Pancreas (tissue), 10 donors: ENCODE data around the gene WNT11. TPM values are rescaled to one million over a fixed set of nuclear protein-coding genes. Genes with fewer than 3 reads are reported as not detected.
A peak's percentile ranks its signal among the peaks of the same experiment; 100 is the strongest.

ENCODE experiments used
- ATAC-seq, 4 donors: fragments of 200-7000 bp; cut with Tn5 transposase; one replicate each; pipeline versions ENCODE4 v1.8.0 to v1.9.1; 2020; ENCODE audit warnings: mild to moderate bottlenecking in 4 of 4, moderate library complexity in 4 of 4
- DNase-seq, 6 donors: peaks; one replicate each; pipeline ENCODE4 v3.0.0-alpha.2; 2020
- FAIRE-seq: peaks from 2 replicates; lab custom pipeline; 2012; peaks lifted over from hg19 to GRCh38; lab: Jason Lieb, UNC
- H3K27ac ChIP-seq, 4 donors: fragments of 200-600 bp; sonication (generic); 1 replicate in 3 of 4; 2 replicates in 1 of 4; pipeline versions ENCODE4 v1.5.0 to v1.8.0; 2020
- H3K27me3 ChIP-seq, 4 donors: fragments of 200-600 bp; one replicate each; pipeline ENCODE4 v1.8.0; 2021
- H3K36me3 ChIP-seq, 3 donors: fragments of 200-600 bp; sonication (generic) in 1 of 3; one replicate each; pipeline versions ENCODE4 v1.5.0 to v1.8.0; 2020 to 2021
- H3K4me1 ChIP-seq, 3 donors: fragments of 200-600 bp; one replicate each; pipeline ENCODE4 v1.8.0; 2021
- H3K4me3 ChIP-seq, 4 donors: fragments of 200-600 bp; sonication (generic) in 2 of 4; one replicate each; pipeline versions ENCODE4 v1.5.0 to v1.8.0; 2020 to 2021
- H3K9me3 ChIP-seq, 4 donors: fragments of 200-600 bp; one replicate each; pipeline ENCODE4 v1.8.0; 2021
- CTCF ChIP-seq, 4 donors: fragments of 200-600 bp; sonication (generic) in 3 of 4; IDR thresholded peaks; one replicate each; pipeline versions ENCODE4 v1.5.0 to v1.8.0; 2021; ENCODE audit warnings: antibody characterized with exemption in 4 of 4
- WGBS, 2 donors: extraction: QIAGEN DNeasy Blood & Tissue Kit; methylation state at CpG; one replicate each; pipeline ENCODE4 v1.1.7; 2013; 5-methylcytosine and 5-hydroxymethylcytosine counted together
- intact Hi-C, 3 donors: fragments of 100-400 bp; cut with DNase I; formaldehyde crosslinking; loops; one replicate each; pipeline versions ENCODE4 v1.11.1 to v1.14.2; 2022
- polyA plus RNA-seq, 2 donors: library from polyadenylated mRNA; stranded (reverse); fragments of 200-250 nt; gene quantifications; one replicate each; pipeline ENCODE4 v1.2.3, GENCODE V29; 2013
- total RNA-seq, 6 donors: library from RNA; stranded (reverse); fragmentation: NEBNext Ultra II Directional in 4 of 6; extraction: Animal tissue kit (Norgen Biotek cat#: 25700) in 4 of 6; gene quantifications; one replicate each; pipeline versions ENCODE4 v1.2.1 to v1.2.4, GENCODE V29; 2021 to 2023
- donor health status: healthy with polysubstance abuse.
- donor health status: DM: no; HTN: no; CAD: no; lungs with moderate emphysema.
- donor health status: DM: no; HTN: no; CAD: no.
- donor health status: control.
- donor health status: control.
- donor health status: Bipolar disorder and iron deficiency.
- donor health status: DM: yes; HTN: yes; CAD: no.
- donor health status: DM: no; HTN: no; CAD: no.
- donor health status: DM: no; HTN: no; CAD: no.
- donor health status: DM: yes; HTN: yes; CAD: no.

WNT11 gene
- total and polyA plus RNA-seq, 8 donors, result 2.6 to 30.5 (median 6.2) TPM

GRCh38 chr11:76229690-76230240 is 23.5 kb upstream of the WNT11 start:
- H3K27me3 ChIP-seq, result no peaks in the 10 kb centered on the region
- H3K4me3 ChIP-seq, result no peak overlapping the region
- no peaks in the 10 kb centered on the region for H3K36me3 ChIP-seq
- H3K4me1 ChIP-seq, result no peaks in the 10 kb centered on the region
- FAIRE-seq (no peak), ATAC-seq (no peak), DNase-seq (peak in 1 of 6 donors; percentile 38)
- no peak for TF ChIP-seq CTCF (IDR thresholded peaks at IDR 0.05)
- intact Hi-C loops, result no loop called here
- WGBS, 2 donors, result 90 to 91% methylated on average over 8 of the region's 8 CpGs
- no peaks in the 10 kb centered on the region for H3K9me3 ChIP-seq
- no peak overlapping the region for H3K27ac ChIP-seq

- Histone ChIP-seq H3K27ac (no peak overlapping the region), H3K4me3 (no peak overlapping the region), H3K27me3 (no peaks in the 10 kb centered on the region), H3K36me3 (no peaks in the 10 kb centered on the region), H3K4me1 (no peaks in the 10 kb centered on the region), H3K9me3 (no peaks in the 10 kb centered on the region)
- no peak for ATAC-seq
- no peak for TF ChIP-seq CTCF (IDR thresholded peaks at IDR 0.05)
- DNase-seq, result no peak
- intact Hi-C loops, result no loop called here
- no peak for FAIRE-seq
- 78 to 83% methylated on average over 5 of the region's 5 CpGs for WGBS, 2 donors
Observed at GRCh38 chr11:76228875-76229149, 22.5 kb upstream of the WNT11 start.

GRCh38 chr11:76228071-76228874 is 22.0 kb upstream of the WNT11 start:
- intact Hi-C loops, result no loop called here
- Histone ChIP-seq H3K27me3 (no peaks in the 10 kb centered on the region), H3K4me3 (no peak overlapping the region), H3K4me1 (no peaks in the 10 kb centered on the region), H3K9me3 (no peaks in the 10 kb centered on the region), H3K36me3 (no peaks in the 10 kb centered on the region), H3K27ac (no peak overlapping the region)
- no peak for TF ChIP-seq CTCF (IDR thresholded peaks at IDR 0.05)
- FAIRE-seq (no peak), ATAC-seq (no peak), DNase-seq (peak in 1 of 6 donors; percentile 38)
- 85 to 88% methylated on average over 15 of the region's 15 CpGs for WGBS, 2 donors

- Histone ChIP-seq H3K27me3 (no peaks in the 10 kb centered on the region), H3K27ac (no peak overlapping the region), H3K9me3 (no peaks in the 10 kb centered on the region), H3K4me1 (no peaks in the 10 kb centered on the region), H3K4me3 (no peak overlapping the region), H3K36me3 (no peaks in the 10 kb centered on the region)
- DNase-seq, result no peak
- 92 to 99% methylated on average over 3 of the region's 3 CpGs for WGBS, 2 donors
- intact Hi-C loops, result no loop called here
- no peak for ATAC-seq
- FAIRE-seq, result no peak
- no peak for TF ChIP-seq CTCF (IDR thresholded peaks at IDR 0.05)
Observed at GRCh38 chr11:76226626-76227025, 20.3 kb upstream of the WNT11 start.

GRCh38 chr11:76225122-76225611 is 18.9 kb upstream of the WNT11 start:
- Histone ChIP-seq H3K36me3 (no peaks in the 10 kb centered on the region), H3K9me3 (no peaks in the 10 kb centered on the region), H3K4me1 (no peaks in the 10 kb centered on the region), H3K27ac (no peak overlapping the region), H3K4me3 (no peak overlapping the region), H3K27me3 (no peaks in the 10 kb centered on the region)
- peak in 1 of 6 donors; percentile 51 for DNase-seq
- no peak for FAIRE-seq
- no peak for TF ChIP-seq CTCF (IDR thresholded peaks at IDR 0.05)
- peak in 3 of 4 donors; percentile 45 to 52 (median 47) for ATAC-seq
- WGBS, 2 donors, result 88 to 91% methylated on average over 17 of the region's 17 CpGs
- intact Hi-C loops, result no loop called here
